ENCODE data around the gene HDAC8. TPM values are rescaled to one million over a fixed set of nuclear protein-coding genes. Genes with fewer than 3 reads are reported as not detected.

HDAC8 gene
- polyA plus RNA-seq, 2 of the 4 experiments (the other 2 are of a cell fraction): 28.7 to 38.3 TPM

DNA sequence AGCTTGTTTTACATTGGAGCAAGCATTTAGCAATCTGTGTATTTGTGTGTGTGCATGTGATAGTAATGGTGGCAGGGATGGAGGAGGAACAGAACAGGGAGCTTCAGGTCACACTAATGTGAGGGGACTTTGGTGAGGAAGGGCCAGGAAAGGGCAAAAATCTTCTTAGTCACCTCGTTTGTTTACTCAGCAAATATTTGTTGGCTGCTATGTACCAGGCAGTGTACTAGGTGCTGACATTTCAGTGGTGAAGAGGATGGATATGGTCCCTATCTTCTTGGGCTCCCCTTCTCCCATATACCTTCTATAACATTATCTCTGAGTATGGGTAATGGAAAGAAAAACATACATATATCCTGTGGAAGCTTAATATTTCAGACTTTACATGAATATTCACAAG, 48.5 kb upstream of the HDAC8 start (continued):
- TF ChIP-seq MAZ (IDR thresholded peaks at IDR 0.05; ENCODE audit: borderline replicate concordance, low read depth, low read length) (no peak), CHD4 (IDR thresholded peaks at IDR 0.05; ENCODE audit: borderline replicate concordance) (no peak), SMC3 (IDR thresholded peaks at IDR 0.05) (no peak), RAD21 (conservative IDR thresholded peaks at IDR 0.05 in 1 of 2, IDR thresholded peaks at IDR 0.05 in 1 of 2) (no peak), SREBF2 (IDR thresholded peaks at IDR 0.05) (no peak), MAFK (IDR thresholded peaks at IDR 0.05; ENCODE audit: partially characterized antibody) (peak; percentile 95), HOXB5 (CRISPR knock-in tag; IDR thresholded peaks at IDR 0.05) (no peak), ZNF302 (CRISPR knock-in tag; IDR thresholded peaks at IDR 0.05) (no peak), BCL3 (IDR thresholded peaks at IDR 0.05) (no peak), ZC3H11A (IDR thresholded peaks at IDR 0.05) (no peak), NPAS2 (CRISPR knock-in tag; IDR thresholded peaks at IDR 0.05; ENCODE audit: borderline replicate concordance) (no peak), CHD2 (IDR thresholded peaks at IDR 0.05; ENCODE audit: low read length, partially characterized antibody) (no peak), JUN (IDR thresholded peaks at IDR 0.05) (no peak), JUNB (IDR thresholded peaks at IDR 0.05) (no peak; the same call in 1 of the 2 replicates), EP300 (IDR thresholded peaks at IDR 0.05) (no peak)

DNA sequence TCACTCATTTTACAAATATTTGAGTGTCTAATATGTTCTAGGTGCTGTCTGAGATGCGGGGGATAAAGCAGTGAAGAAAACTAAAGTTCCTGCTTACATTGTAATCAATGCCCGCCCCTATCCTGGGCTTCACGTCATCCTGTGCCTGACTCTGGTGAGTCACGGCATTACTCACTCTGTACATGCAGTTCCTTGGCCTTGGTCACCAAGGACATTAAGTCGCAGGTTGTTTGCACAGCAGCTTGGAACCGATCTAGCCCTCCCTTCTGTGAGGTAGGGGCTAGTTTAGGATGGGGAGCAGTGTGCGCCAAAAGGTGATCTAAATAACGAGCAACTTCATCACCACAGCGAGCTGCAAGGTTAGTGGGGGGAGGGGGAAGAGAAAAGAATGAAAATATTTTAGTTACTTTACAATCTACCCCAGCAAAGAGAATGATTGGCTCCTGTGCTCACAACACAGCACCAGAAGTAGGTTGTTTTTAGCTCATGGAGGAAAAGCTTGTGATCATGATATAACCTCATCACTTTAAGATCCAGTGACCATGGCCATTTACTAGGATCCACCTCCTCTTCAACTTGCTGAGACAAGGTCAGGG, 48.0 kb upstream of the HDAC8 start:
- H3K27ac ChIP-seq: peak overlapping the region; percentile 89 to 97
- 2% methylated on average over 8 of the region's 9 CpGs for WGBS (ENCODE audit: missing lambda C conversion rate)
- peak; percentile 98 to 99 for ATAC-seq
- H3K9me3 ChIP-seq: no peaks in the 10 kb centered on the region
- FAIRE-seq: peak; percentile 100
- ChIA-PET POLR2A (no interaction called here), CTCF (interaction anchor here (1.2 to 1.3 kb wide), 2 partner anchors 44 to 94 kb away, joined by 3 read pairs; no protein-coding TSS in a partner anchor)
- peak overlapping the region; percentile 19; the same call in 2 of the 3 replicates for H3K4me3 ChIP-seq
- peak overlapping the region; percentile 75 for H3K4me2 ChIP-seq
- H3K4me1 ChIP-seq: peaks cover 45% of the 10 kb centered on the region
- DNase-seq (ENCODE audit: low read depth in 1 of 2, low spot score in 1 of 2): peak; percentile 55 to 94
- TF ChIP-seq FOXS1 (CRISPR knock-in tag; IDR thresholded peaks at IDR 0.05) (no peak), CBX2 (IDR thresholded peaks at IDR 0.05; ENCODE audit: borderline replicate concordance, low read depth) (no peak), RFX5 (IDR thresholded peaks at IDR 0.05) (no peak), CHD4 (IDR thresholded peaks at IDR 0.05; ENCODE audit: borderline replicate concordance) (no peak), HOXA7 (CRISPR knock-in tag; IDR thresholded peaks at IDR 0.05) (no peak), ZFP36 (IDR thresholded peaks at IDR 0.05; ENCODE audit: borderline replicate concordance, partially characterized antibody) (no peak), POLR2AphosphoS2 (conservative IDR thresholded peaks at IDR 0.05; ENCODE audit: low read length) (no peak), USF2 (IDR thresholded peaks at IDR 0.05) (no peak), GATA3 (IDR thresholded peaks at IDR 0.05; ENCODE audit: borderline replicate concordance) (peak; percentile 84; the same call in 1 of the 2 replicates), TFCP2L1 (CRISPR knock-in tag; IDR thresholded peaks at IDR 0.05) (no peak), KDM5A (IDR thresholded peaks at IDR 0.05) (no peak), SMC3 (IDR thresholded peaks at IDR 0.05) (no peak; the same call in 2 of the 3 replicates), MAZ (IDR thresholded peaks at IDR 0.05; ENCODE audit: borderline replicate concordance, low read depth, low read length) (no peak), EHMT2 (IDR thresholded peaks at IDR 0.05; ENCODE audit: low read depth) (no peak), CHD2 (IDR thresholded peaks at IDR 0.05; ENCODE audit: low read length, partially characterized antibody) (no peak), PBX3 (IDR thresholded peaks at IDR 0.05) (no peak), FOSB (CRISPR knock-in tag; IDR thresholded peaks at IDR 0.05) (no peak), MAX (IDR thresholded peaks at IDR 0.05) (peak; percentile 65), JUN (IDR thresholded peaks at IDR 0.05) (peak; percentile 60 to 62; a peak in 2 of 5 replicates), RAD21 (conservative IDR thresholded peaks at IDR 0.05 in 1 of 2, IDR thresholded peaks at IDR 0.05 in 1 of 2) (0 out of 5 replicates have a peak, but pooled peaks of 1 of the 2 experiments have one; percentile 10), EP300 (IDR thresholded peaks at IDR 0.05) (peak; percentile 42 to 47; a peak in 2 of 5 replicates), ZSCAN20 (CRISPR knock-in tag; IDR thresholded peaks at IDR 0.05) (no peak), ESRRA (IDR thresholded peaks at IDR 0.05; ENCODE audit: borderline replicate concordance, low read length) (no peak), SREBF2 (IDR thresholded peaks at IDR 0.05) (no peak), JUNB (IDR thresholded peaks at IDR 0.05) (peak; percentile 93)
- TF ChIP-seq, protein P1, sequence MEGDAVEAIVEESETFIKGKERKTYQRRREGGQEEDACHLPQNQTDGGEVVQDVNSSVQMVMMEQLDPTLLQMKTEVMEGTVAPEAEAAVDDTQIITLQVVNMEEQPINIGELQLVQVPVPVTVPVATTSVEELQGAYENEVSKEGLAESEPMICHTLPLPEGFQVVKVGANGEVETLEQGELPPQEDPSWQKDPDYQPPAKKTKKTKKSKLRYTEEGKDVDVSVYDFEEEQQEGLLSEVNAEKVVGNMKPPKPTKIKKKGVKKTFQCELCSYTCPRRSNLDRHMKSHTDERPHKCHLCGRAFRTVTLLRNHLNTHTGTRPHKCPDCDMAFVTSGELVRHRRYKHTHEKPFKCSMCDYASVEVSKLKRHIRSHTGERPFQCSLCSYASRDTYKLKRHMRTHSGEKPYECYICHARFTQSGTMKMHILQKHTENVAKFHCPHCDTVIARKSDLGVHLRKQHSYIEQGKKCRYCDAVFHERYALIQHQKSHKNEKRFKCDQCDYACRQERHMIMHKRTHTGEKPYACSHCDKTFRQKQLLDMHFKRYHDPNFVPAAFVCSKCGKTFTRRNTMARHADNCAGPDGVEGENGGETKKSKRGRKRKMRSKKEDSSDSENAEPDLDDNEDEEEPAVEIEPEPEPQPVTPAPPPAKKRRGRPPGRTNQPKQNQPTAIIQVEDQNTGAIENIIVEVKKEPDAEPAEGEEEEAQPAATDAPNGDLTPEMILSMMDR (IDR thresholded peaks at IDR 0.05): no peak
- TF ChIP-seq, protein P2, sequence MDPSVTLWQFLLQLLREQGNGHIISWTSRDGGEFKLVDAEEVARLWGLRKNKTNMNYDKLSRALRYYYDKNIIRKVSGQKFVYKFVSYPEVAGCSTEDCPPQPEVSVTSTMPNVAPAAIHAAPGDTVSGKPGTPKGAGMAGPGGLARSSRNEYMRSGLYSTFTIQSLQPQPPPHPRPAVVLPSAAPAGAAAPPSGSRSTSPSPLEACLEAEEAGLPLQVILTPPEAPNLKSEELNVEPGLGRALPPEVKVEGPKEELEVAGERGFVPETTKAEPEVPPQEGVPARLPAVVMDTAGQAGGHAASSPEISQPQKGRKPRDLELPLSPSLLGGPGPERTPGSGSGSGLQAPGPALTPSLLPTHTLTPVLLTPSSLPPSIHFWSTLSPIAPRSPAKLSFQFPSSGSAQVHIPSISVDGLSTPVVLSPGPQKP (IDR thresholded peaks at IDR 0.05; ENCODE audit: low read depth, low read length): no peak

All from A549 (cell line).